Immature natural killer cell (primary cell): Measurements from ENCODE around the gene ZNF524. TPM values are rescaled to one million over a fixed set of nuclear protein-coding genes. Genes with fewer than 3 reads are reported as not detected.

ENCODE experiments used
- DNase-seq, 3 donors: peaks; one replicate each; pipeline ENCODE4 v3.0.0; 2022; ENCODE audit warnings: mixed read lengths in 1 of 3
- H3K27ac Mint-ChIP-seq, 6 donors: one replicate each; pipeline ENCODE4 v1.8.0; 2020; ENCODE audit warnings: mixed read lengths in 6 of 6, mild to moderate bottlenecking in 5 of 6, inconsistent platforms in 4 of 6, moderate library complexity in 3 of 6
- H3K27me3 Mint-ChIP-seq, 3 donors: one replicate each; pipeline ENCODE4 v1.8.0; 2020 to 2021; ENCODE audit warnings: low read depth in 3 of 3, mild to moderate bottlenecking in 3 of 3, mixed read lengths in 3 of 3, moderate library complexity in 3 of 3, inconsistent platforms in 1 of 3
- H3K36me3 Mint-ChIP-seq, 3 donors: one replicate each; pipeline ENCODE4 v1.8.0; 2020; ENCODE audit warnings: mixed read lengths in 3 of 3, inconsistent platforms in 2 of 3, mild to moderate bottlenecking in 2 of 3
- H3K4me1 Mint-ChIP-seq, 2 donors: one replicate each; pipeline ENCODE4 v1.8.0; 2020; ENCODE audit warnings: inconsistent platforms in 2 of 2, mild to moderate bottlenecking in 2 of 2, mixed read lengths in 2 of 2, moderate library complexity in 1 of 2
- H3K4me3 Mint-ChIP-seq, 5 donors: one replicate each; pipeline ENCODE4 v1.8.0; 2020; ENCODE audit warnings: mild to moderate bottlenecking in 5 of 5, mixed read lengths in 5 of 5, inconsistent platforms in 3 of 5, moderate library complexity in 3 of 5
- H3K9me3 Mint-ChIP-seq, 6 donors: one replicate each; pipeline ENCODE4 v1.8.0; 2020; ENCODE audit warnings: mild to moderate bottlenecking in 6 of 6, mixed read lengths in 6 of 6, inconsistent platforms in 4 of 6, moderate library complexity in 3 of 6
- polyA plus RNA-seq, 3 donors: library from polyadenylated mRNA; unstranded; fragments of 300-500 nt; fragmentation: Illumina TruSeq; gene quantifications; one replicate each; pipeline ENCODE4 v1.2.3, GENCODE V29; 2021

Gene ZNF524
- polyA plus RNA-seq, 3 donors from 2014 or later, result 23.9 to 36.4 (median 31.7) TPM

DNA sequence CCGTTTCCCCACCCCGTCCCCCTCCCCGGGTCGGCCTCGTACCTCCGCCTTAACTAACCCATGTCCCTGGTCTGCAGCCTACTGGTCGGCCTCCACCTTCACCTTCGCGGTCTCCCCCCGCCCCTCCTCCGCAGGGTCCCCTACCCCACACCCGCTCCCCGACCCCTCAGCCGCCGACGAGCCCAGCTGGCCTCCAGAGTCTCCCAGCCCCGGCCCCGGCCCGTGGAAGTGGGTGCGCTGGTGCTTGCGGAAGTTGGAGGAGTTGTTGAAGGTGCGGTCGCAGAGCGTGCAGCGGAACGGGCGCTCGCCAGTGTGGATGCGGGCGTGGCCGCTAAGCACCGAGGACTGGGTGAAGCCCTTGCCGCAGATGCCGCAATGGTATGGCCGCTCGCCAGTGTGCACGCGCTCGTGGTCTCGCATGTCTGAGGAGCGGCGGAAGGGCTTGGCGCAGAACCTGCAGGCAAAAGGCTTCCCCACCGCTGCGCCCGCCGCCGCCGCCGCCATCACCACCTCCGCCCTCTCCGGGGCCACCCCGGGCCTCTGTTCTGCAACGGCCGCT is 21.7 kb downstream of the ZNF524 start:
- Mint-ChIP-seq H3K4me1 (peaks cover 22 to 33% of the 10 kb centered on the region in 2 donors), H3K36me3 (peaks cover 0 to 8% (median 4%) of the 10 kb centered on the region in 3 donors), H3K27ac (no peak overlapping the region), H3K9me3 (no peaks in the 10 kb centered on the region), H3K27me3 (peaks cover 5 to 12% (median 8%) of the 10 kb centered on the region in 3 donors), H3K4me3 (no peak overlapping the region)
- DNase-seq, result no peak

GRCh38 chr19:55622242-55622969 is 22.3 kb downstream of the ZNF524 start:
- Mint-ChIP-seq H3K4me1 (peaks cover 22 to 30% of the 10 kb centered on the region in 2 donors), H3K4me3 (no peak overlapping the region)
- no peak for DNase-seq

DNA sequence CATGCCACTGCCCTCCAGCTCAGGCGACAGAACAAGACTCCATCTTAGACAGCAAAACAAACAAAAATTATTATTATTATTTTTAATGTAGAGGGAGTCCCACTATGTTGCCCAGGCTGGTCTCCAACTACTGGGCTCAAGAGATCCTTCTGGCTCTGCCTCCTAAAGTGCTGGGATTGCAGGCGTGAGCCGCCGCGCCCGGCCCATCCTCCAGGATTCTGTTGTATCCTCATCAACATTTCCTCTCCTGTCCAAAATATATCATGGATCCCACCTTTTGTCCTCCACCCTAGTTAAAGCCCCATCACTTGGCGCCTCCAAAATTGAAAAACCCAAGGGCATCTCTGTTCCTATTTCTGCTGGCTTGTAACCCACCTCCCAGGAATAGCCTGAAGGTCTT is 23.0 kb downstream of the ZNF524 start:
- peaks cover 0 to 4% (median 4%) of the 10 kb centered on the region in 3 donors for H3K36me3 Mint-ChIP-seq
- peak overlapping the region in 2 of 6 donors; percentile 26 to 62 for H3K27ac Mint-ChIP-seq
- peaks cover 22 to 28% of the 10 kb centered on the region in 2 donors for H3K4me1 Mint-ChIP-seq
- peaks cover 5 to 10% (median 8%) of the 10 kb centered on the region in 3 donors for H3K27me3 Mint-ChIP-seq
- no peaks in the 10 kb centered on the region for H3K9me3 Mint-ChIP-seq
- DNase-seq, result no peak
- no peak overlapping the region for H3K4me3 Mint-ChIP-seq

More at GRCh38 chr19:55622242-55622969, 22.3 kb downstream of the ZNF524 start:
- peaks cover 5 to 10% (median 8%) of the 10 kb centered on the region in 3 donors for H3K27me3 Mint-ChIP-seq
- peak overlapping the region in 1 of 6 donors; percentile 69 for H3K27ac Mint-ChIP-seq
- H3K36me3 Mint-ChIP-seq, result peaks cover 0 to 6% (median 4%) of the 10 kb centered on the region in 3 donors
- no peaks in the 10 kb centered on the region for H3K9me3 Mint-ChIP-seq

DNA sequence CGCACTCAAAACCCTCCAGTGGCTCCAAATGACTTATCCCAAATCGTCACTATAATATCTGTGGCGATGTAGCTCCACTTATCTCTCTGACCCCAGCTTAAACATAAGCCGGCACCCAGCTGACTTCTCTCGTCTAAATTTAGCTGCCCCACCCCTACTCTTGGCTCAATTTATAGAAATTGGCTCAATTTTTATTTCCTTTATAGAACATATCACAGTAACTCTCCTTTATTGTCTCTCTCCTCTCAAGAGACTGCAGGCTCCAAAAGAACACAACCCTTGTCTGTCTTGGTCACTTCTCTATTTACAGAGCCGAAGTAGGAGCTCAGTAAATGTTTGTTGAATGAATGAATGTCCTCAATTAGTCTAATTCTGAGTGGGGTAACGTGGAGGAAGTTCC is 23.5 kb downstream of the ZNF524 start:
- Mint-ChIP-seq H3K27ac (peak overlapping the region in 5 of 6 donors; percentile 52 to 97 (median 86)), H3K4me1 (peaks cover 22 to 28% of the 10 kb centered on the region in 2 donors), H3K36me3 (peaks cover 0 to 4% (median 4%) of the 10 kb centered on the region in 3 donors), H3K9me3 (no peaks in the 10 kb centered on the region), H3K4me3 (peak overlapping the region in 2 of 5 donors; percentile 92 to 94), H3K27me3 (peaks cover 5 to 10% (median 8%) of the 10 kb centered on the region in 3 donors)
- DNase-seq, result no peak

GRCh38 chr19:55624109-55625003 is 24.3 kb downstream of the ZNF524 start, which contains the start of gene ZNF784:
Gene ZNF784 (minus strand): TSS chr19:55624566. CDS start chr19:55624561, 5 bp downstream.
- peaks cover 5 to 10% (median 8%) of the 10 kb centered on the region in 3 donors for H3K27me3 Mint-ChIP-seq
- H3K4me1 Mint-ChIP-seq, result peaks cover 22 to 28% of the 10 kb centered on the region in 2 donors
- H3K4me3 Mint-ChIP-seq, result peak within 1 kb of the TSS; percentile 85 to 94 (median 88)
- peak; percentile 92 to 94 (median 93) for DNase-seq
- H3K27ac Mint-ChIP-seq, result peak within 1 kb of the TSS; percentile 80 to 98 (median 96)
- H3K9me3 Mint-ChIP-seq, result no peaks in the 10 kb centered on the region
- H3K36me3 Mint-ChIP-seq, result peaks cover 0 to 4% (median 4%) of the 10 kb centered on the region in 3 donors

DNA sequence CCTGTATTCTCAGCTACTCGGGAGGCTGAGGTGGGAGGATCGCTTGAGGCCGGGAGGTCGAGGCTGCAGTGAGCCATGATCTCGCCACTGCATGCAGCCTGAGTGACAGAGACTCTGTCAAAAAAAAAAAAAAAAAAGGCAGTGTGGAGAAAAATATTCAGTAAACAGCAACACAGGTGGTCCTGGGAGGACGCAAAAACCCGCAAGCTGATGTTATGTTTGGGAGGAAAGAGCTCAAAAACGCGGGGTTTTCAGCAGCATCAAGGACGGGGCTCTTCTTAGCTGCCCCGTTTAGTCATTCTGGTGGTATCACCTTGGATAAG is 24.9 kb downstream of the ZNF524 start:
- Mint-ChIP-seq H3K27me3 (peaks cover 5 to 10% (median 8%) of the 10 kb centered on the region in 3 donors), H3K36me3 (peaks cover 0 to 4% (median 4%) of the 10 kb centered on the region in 3 donors), H3K27ac (peak overlapping the region; percentile 80 to 98 (median 96)), H3K4me3 (peak overlapping the region; percentile 85 to 94 (median 88)), H3K4me1 (peaks cover 22 to 28% of the 10 kb centered on the region in 2 donors), H3K9me3 (no peaks in the 10 kb centered on the region)
- no peak for DNase-seq

GRCh38 chr19:55626350-55626749 is 26.3 kb downstream of the ZNF524 start:
- Mint-ChIP-seq H3K4me1 (peaks cover 15 to 20% of the 10 kb centered on the region in 2 donors), H3K27me3 (peaks cover 5 to 10% (median 8%) of the 10 kb centered on the region in 3 donors), H3K4me3 (peak overlapping the region in 1 of 5 donors; percentile 29), H3K9me3 (no peaks in the 10 kb centered on the region), H3K27ac (peak overlapping the region in 1 of 6 donors; percentile 29), H3K36me3 (peaks cover 0 to 4% (median 4%) of the 10 kb centered on the region in 3 donors)
- peak in 1 of 3 donors; percentile 13 for DNase-seq

GRCh38 chr19:55632463-55632834 is 32.4 kb downstream of the ZNF524 start:
- Mint-ChIP-seq H3K36me3 (no peaks in the 10 kb centered on the region), H3K27me3 (peaks cover 7 to 16% (median 16%) of the 10 kb centered on the region in 3 donors), H3K4me1 (peaks cover 37 to 42% of the 10 kb centered on the region in 2 donors), H3K9me3 (no peaks in the 10 kb centered on the region), H3K4me3 (peak overlapping the region in 4 of 5 donors; percentile 5 to 39 (median 23)), H3K27ac (peak overlapping the region; percentile 4 to 84 (median 48))
- DNase-seq, result peak; percentile 83 to 87 (median 85)

DNA sequence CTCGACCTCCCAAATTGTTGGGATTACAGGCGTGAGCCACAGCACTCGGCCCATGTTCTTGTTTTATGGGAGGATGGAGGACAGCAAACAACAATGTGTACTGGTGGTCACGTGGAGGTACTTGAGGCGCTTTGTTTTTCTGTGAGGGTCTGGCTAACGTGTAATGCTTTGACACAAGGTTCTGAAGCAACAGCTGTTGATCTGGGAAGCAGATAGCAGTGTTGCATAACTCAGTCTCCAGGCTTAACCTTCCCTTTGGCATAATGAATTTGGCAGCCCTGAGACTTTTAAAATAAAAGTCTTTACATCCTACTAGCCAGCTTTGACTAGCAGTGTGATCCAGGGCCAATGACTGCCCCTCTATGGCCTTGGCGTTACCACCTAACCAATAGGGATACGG is 33.8 kb downstream of the ZNF524 start:
- H3K27me3 Mint-ChIP-seq, result peaks cover 7 to 19% (median 18%) of the 10 kb centered on the region in 3 donors
- peak overlapping the region in 2 of 6 donors; percentile 68 to 100 for H3K27ac Mint-ChIP-seq
- no peaks in the 10 kb centered on the region for H3K9me3 Mint-ChIP-seq
- peak overlapping the region; percentile 18 to 100 (median 97) for H3K4me3 Mint-ChIP-seq
- no peak for DNase-seq
- peaks cover under 1 to 4% (median 3%) of the 10 kb centered on the region in 3 donors for H3K36me3 Mint-ChIP-seq
- H3K4me1 Mint-ChIP-seq, result peaks cover 45 to 52% of the 10 kb centered on the region in 2 donors

GRCh38 chr19:55635334-55635717 is 35.2 kb downstream of the ZNF524 start:
- Mint-ChIP-seq H3K4me3 (peak overlapping the region; percentile 97 to 100 (median 98)), H3K4me1 (peaks cover 60 to 61% of the 10 kb centered on the region in 2 donors), H3K27ac (peak overlapping the region; percentile 97 to 100 (median 100)), H3K36me3 (peaks cover 3 to 4% (median 3%) of the 10 kb centered on the region in 3 donors), H3K9me3 (no peaks in the 10 kb centered on the region), H3K27me3 (peaks cover 7 to 19% (median 18%) of the 10 kb centered on the region in 3 donors)
- DNase-seq, result peak in 1 of 3 donors; percentile 14

DNA sequence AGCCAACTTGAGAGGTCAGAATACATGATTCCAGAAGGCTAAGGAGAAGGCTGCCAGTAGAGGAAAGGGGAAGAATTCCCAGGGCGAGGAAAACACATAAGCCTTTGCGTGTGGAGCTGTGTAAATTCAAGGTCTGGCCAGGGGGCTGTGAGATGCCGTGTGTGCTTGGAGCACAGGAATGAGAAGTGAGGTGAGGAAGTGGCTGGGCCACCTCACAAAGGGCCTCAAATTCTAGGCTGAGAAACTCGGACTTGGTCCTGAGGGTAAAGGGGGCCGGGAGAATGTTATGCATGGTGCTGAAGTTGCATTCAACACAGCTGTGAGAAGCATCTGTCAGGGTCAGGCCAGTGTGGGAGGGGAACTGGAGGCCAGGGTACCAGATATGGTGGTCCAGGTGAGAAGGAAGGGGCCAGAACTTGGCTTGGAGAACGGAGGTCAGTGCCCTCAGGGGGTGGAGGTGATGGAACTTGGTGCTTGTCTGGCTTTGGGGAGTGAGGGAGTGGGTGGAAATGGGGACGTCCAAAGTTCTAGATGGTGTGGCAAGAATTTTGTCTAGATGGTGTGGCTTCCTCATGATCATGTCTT is 35.9 kb downstream of the ZNF524 start:
- no peaks in the 10 kb centered on the region for H3K9me3 Mint-ChIP-seq
- H3K36me3 Mint-ChIP-seq, result peaks cover 3 to 4% (median 3%) of the 10 kb centered on the region in 3 donors
- peaks cover 63 to 64% of the 10 kb centered on the region in 2 donors for H3K4me1 Mint-ChIP-seq
- peak overlapping the region; percentile 97 to 100 (median 98) for H3K4me3 Mint-ChIP-seq
- peak overlapping the region; percentile 97 to 100 (median 100) for H3K27ac Mint-ChIP-seq
- DNase-seq, result no peak
- H3K27me3 Mint-ChIP-seq, result peaks cover 10 to 19% (median 18%) of the 10 kb centered on the region in 3 donors

GRCh38 chr19:55636723-55637122 is 36.6 kb downstream of the ZNF524 start:
- Mint-ChIP-seq H3K27me3 (peaks cover 10 to 19% (median 18%) of the 10 kb centered on the region in 3 donors), H3K4me3 (peak overlapping the region; percentile 97 to 100 (median 98)), H3K27ac (peak overlapping the region; percentile 97 to 100 (median 100)), H3K4me1 (peaks cover 67 to 68% of the 10 kb centered on the region in 2 donors), H3K9me3 (no peaks in the 10 kb centered on the region), H3K36me3 (peaks cover 3 to 4% (median 3%) of the 10 kb centered on the region in 3 donors)
- DNase-seq, result no peak
